ENCODE data around the gene TH. TPM values are rescaled to one million over a fixed set of nuclear protein-coding genes. Genes with fewer than 3 reads are reported as not detected.

The TH gene
- total RNA-seq, 1 experiment from 2014 or later = not detected

- Mint-ChIP-seq H3K4me3 (ENCODE audit: unreplicated experiment) (no peak overlapping the region), H3K27me3 (ENCODE audit: insufficient read depth, unreplicated experiment) (no peaks in the 10 kb centered on the region), H3K36me3 (ENCODE audit: insufficient read depth, unreplicated experiment) (no peaks in the 10 kb centered on the region), H3K27ac (ENCODE audit: unreplicated experiment) (no peak overlapping the region), H3K4me1 (ENCODE audit: low read depth, unreplicated experiment) (peaks cover 13% of the 10 kb centered on the region), H3K9me3 (ENCODE audit: unreplicated experiment) (no peaks in the 10 kb centered on the region)
- H3K36me3 ChIP-seq (ENCODE audit: control insufficient read depth, insufficient read depth, low read length) = no peaks in the 10 kb centered on the region
- no TSS peak for BruUV-seq (replicated peaks)
- H3K27me3 ChIP-seq (replicated peaks; ENCODE audit: control insufficient read depth, insufficient read depth, low read length) = no peaks in the 10 kb centered on the region
- intact Hi-C loops (cut with micrococcal nuclease; ENCODE audit: unreplicated experiment) = no loop called here
- ChIA-PET POLR2A (no interaction called here), CTCF (interaction anchor here (0.6 to 5.0 kb wide), 2 partner anchors 15 to 32 kb away, joined by 4 to 55 read pairs; no protein-coding TSS in a partner anchor)
- peaks cover 37% of the 10 kb centered on the region for H3K4me1 ChIP-seq
- no peaks in the 10 kb centered on the region for H3K9me3 ChIP-seq
- H3K4me3 ChIP-seq (ENCODE audit: low read depth, low read length) = no peak overlapping the region
- TF ChIP-seq CTCF (IDR thresholded peaks at IDR 0.05; ENCODE audit: insufficient read depth in 1 of 2, low read depth in 1 of 2, low read length in 1 of 2, severe bottlenecking in 1 of 2, unreplicated experiment in 1 of 2) = no peak
- no peak for DNase-seq
Measured at GRCh38 chr11:2182692-2183474, 11.3 kb upstream of the TH start.

- Mint-ChIP-seq H3K4me1 (ENCODE audit: low read depth, unreplicated experiment) (peaks cover 13% of the 10 kb centered on the region), H3K27me3 (ENCODE audit: insufficient read depth, unreplicated experiment) (no peaks in the 10 kb centered on the region), H3K36me3 (ENCODE audit: insufficient read depth, unreplicated experiment) (no peaks in the 10 kb centered on the region), H3K9me3 (ENCODE audit: unreplicated experiment) (no peaks in the 10 kb centered on the region), H3K4me3 (ENCODE audit: unreplicated experiment) (no peak overlapping the region), H3K27ac (ENCODE audit: unreplicated experiment) (no peak overlapping the region)
- DNase-seq = no peak
- Histone ChIP-seq H3K4me3 (ENCODE audit: low read depth, low read length) (no peak overlapping the region), H3K36me3 (ENCODE audit: control insufficient read depth, insufficient read depth, low read length) (no peaks in the 10 kb centered on the region), H3K27me3 (replicated peaks; ENCODE audit: control insufficient read depth, insufficient read depth, low read length) (no peaks in the 10 kb centered on the region), H3K9me3 (no peaks in the 10 kb centered on the region), H3K4me1 (peaks cover 37% of the 10 kb centered on the region)
- ChIA-PET CTCF (interaction anchor here (0.5 kb wide), 1 partner anchor 218 kb away, joined by 3 read pairs; the partner anchor contains the start of gene TSSC4), POLR2A (interaction anchor here (0.6 kb wide), 1 partner anchor 218 kb away, joined by 3 read pairs; the partner anchor contains the start of gene TSSC4)
- intact Hi-C loops (cut with micrococcal nuclease; ENCODE audit: unreplicated experiment) = no loop called here
- no TSS peak for BruUV-seq (replicated peaks)
- TF ChIP-seq CTCF (IDR thresholded peaks at IDR 0.05; ENCODE audit: insufficient read depth in 1 of 2, low read depth in 1 of 2, low read length in 1 of 2, severe bottlenecking in 1 of 2, unreplicated experiment in 1 of 2) = no peak
Measured at GRCh38 chr11:2182075-2182474, 10.5 kb upstream of the TH start.

GRCh38 chr11:2180789-2181370, 9.3 kb upstream of the TH start:
- ChIA-PET CTCF (interaction anchor here (0.7 to 2.7 kb wide), 2 partner anchors 28 to 668 kb away, joined by 3 to 21 read pairs; no protein-coding TSS in a partner anchor), POLR2A (interaction anchor here (0.6 kb wide), 1 partner anchor 196 kb away, joined by 3 read pairs; the partner anchor contains the start of gene CD81)
- Histone ChIP-seq H3K4me1 (peaks cover 37% of the 10 kb centered on the region), H3K4me3 (ENCODE audit: low read depth, low read length) (no peak overlapping the region), H3K27me3 (replicated peaks; ENCODE audit: control insufficient read depth, insufficient read depth, low read length) (no peaks in the 10 kb centered on the region), H3K36me3 (ENCODE audit: control insufficient read depth, insufficient read depth, low read length) (no peaks in the 10 kb centered on the region), H3K9me3 (no peaks in the 10 kb centered on the region)
- Mint-ChIP-seq H3K4me1 (ENCODE audit: low read depth, unreplicated experiment) (peaks cover 13% of the 10 kb centered on the region), H3K4me3 (ENCODE audit: unreplicated experiment) (no peak overlapping the region), H3K36me3 (ENCODE audit: insufficient read depth, unreplicated experiment) (no peaks in the 10 kb centered on the region), H3K9me3 (ENCODE audit: unreplicated experiment) (no peaks in the 10 kb centered on the region), H3K27me3 (ENCODE audit: insufficient read depth, unreplicated experiment) (no peaks in the 10 kb centered on the region), H3K27ac (ENCODE audit: unreplicated experiment) (peak overlapping the region; percentile 68)
- intact Hi-C loops (cut with micrococcal nuclease; ENCODE audit: unreplicated experiment) = no loop called here
- BruUV-seq (replicated peaks) = no TSS peak
- DNase-seq = no peak
- no peak for TF ChIP-seq CTCF (IDR thresholded peaks at IDR 0.05; ENCODE audit: insufficient read depth in 1 of 2, low read depth in 1 of 2, low read length in 1 of 2, severe bottlenecking in 1 of 2, unreplicated experiment in 1 of 2)
